Peyer's patch (tissue), 4 donors: ENCODE results near the gene KDM2B.

Experiments used
- POLR2A ChIP-seq, 2 donors: fragments of 450-650 bp; IDR thresholded peaks; one replicate each; pipeline ENCODE4 v1.5.1; 2017; ENCODE audit warnings: antibody characterized with exemption in 2 of 2, mild to moderate bottlenecking in 2 of 2, moderate library complexity in 2 of 2
- TF ChIP-seq, protein P1 (sequence below), 6 experiments: fragments of 450-650 bp in 4 of 6; fragments of 200-600 bp in 2 of 6; sonication (generic) in 1 of 6; IDR thresholded peaks; one replicate each; pipeline ENCODE4 v1.5.1; 2017 to 2019; ENCODE audit warnings: antibody characterized with exemption in 6 of 6, mild to moderate bottlenecking in 3 of 6, moderate library complexity in 1 of 6

DNA sequence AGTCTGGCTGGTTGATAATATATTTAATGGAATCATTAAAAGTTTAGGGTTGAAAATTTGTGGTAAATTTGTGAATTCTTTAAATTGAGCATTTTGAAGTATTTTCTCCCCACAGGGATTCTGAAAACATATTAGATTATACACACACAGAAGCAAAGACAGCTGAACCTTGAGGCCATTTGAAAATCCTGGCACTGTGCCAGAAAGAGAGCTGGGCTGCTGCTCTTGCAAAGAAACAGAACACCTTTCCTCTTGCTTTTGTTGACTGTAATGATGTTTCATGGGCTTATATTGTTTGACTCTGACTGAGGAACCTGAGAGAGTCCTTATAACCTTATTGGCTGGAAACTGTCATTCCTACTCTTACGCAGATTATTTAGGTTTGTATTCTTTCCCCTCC lies 176.1 kb downstream of the KDM2B start:
- TF ChIP-seq, protein P1, sequence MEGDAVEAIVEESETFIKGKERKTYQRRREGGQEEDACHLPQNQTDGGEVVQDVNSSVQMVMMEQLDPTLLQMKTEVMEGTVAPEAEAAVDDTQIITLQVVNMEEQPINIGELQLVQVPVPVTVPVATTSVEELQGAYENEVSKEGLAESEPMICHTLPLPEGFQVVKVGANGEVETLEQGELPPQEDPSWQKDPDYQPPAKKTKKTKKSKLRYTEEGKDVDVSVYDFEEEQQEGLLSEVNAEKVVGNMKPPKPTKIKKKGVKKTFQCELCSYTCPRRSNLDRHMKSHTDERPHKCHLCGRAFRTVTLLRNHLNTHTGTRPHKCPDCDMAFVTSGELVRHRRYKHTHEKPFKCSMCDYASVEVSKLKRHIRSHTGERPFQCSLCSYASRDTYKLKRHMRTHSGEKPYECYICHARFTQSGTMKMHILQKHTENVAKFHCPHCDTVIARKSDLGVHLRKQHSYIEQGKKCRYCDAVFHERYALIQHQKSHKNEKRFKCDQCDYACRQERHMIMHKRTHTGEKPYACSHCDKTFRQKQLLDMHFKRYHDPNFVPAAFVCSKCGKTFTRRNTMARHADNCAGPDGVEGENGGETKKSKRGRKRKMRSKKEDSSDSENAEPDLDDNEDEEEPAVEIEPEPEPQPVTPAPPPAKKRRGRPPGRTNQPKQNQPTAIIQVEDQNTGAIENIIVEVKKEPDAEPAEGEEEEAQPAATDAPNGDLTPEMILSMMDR (IDR thresholded peaks at IDR 0.05) = no peak
- no peak for TF ChIP-seq POLR2A (IDR thresholded peaks at IDR 0.05)
